ENCODE measurements around the gene TUBAL3. TPM values are rescaled to one million over a fixed set of nuclear protein-coding genes. Genes with fewer than 3 reads are reported as not detected.

Gene TUBAL3
- total RNA-seq, 1 experiment from 2014 or later = 0.15 TPM

DNA sequence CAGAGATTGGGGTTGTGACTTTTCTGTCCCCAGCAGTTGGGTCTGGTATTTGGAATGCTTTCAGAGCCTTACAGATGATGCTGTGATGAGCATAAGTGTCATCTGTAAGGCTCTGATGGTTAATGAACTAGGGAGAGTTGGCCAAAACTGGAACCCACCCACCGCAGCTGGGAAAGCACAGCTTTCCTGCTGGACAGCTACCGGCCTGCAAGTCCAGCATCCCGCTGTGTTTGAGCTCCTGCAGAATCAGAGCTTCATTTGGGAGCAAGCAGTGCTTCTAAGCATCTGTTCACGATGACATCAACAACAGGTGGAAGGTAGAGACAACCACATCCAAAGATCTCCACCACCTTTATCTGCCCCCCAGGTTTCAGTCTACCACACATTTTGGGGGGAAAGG, 28.2 kb downstream of the TUBAL3 start (continued):
- TF ChIP-seq, protein P1, sequence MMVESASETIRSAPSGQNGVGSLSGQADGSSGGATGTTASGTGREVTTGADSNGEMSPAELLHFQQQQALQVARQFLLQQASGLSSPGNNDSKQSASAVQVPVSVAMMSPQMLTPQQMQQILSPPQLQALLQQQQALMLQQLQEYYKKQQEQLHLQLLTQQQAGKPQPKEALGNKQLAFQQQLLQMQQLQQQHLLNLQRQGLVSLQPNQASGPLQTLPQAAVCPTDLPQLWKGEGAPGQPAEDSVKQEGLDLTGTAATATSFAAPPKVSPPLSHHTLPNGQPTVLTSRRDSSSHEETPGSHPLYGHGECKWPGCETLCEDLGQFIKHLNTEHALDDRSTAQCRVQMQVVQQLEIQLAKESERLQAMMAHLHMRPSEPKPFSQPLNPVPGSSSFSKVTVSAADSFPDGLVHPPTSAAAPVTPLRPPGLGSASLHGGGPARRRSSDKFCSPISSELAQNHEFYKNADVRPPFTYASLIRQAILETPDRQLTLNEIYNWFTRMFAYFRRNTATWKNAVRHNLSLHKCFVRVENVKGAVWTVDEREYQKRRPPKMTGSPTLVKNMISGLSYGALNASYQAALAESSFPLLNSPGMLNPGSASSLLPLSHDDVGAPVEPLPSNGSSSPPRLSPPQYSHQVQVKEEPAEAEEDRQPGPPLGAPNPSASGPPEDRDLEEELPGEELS (CRISPR knock-in tag; IDR thresholded peaks at IDR 0.05) = no peak
- TF ChIP-seq HMGA2 (CRISPR knock-in tag; IDR thresholded peaks at IDR 0.05) = no peak
- TF ChIP-seq, protein P2, sequence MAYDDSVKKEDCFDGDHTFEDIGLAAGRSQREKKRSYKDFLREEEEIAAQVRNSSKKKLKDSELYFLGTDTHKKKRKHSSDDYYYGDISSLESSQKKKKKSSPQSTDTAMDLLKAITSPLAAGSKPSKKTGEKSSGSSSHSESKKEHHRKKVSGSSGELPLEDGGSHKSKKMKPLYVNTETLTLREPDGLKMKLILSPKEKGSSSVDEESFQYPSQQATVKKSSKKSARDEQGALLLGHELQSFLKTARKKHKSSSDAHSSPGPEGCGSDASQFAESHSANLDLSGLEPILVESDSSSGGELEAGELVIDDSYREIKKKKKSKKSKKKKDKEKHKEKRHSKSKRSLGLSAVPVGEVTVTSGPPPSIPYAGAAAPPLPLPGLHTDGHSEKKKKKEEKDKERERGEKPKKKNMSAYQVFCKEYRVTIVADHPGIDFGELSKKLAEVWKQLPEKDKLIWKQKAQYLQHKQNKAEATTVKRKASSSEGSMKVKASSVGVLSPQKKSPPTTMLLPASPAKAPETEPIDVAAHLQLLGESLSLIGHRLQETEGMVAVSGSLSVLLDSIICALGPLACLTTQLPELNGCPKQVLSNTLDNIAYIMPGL (CRISPR knock-in tag; IDR thresholded peaks at IDR 0.05) = no peak
- TF ChIP-seq, protein P3, sequence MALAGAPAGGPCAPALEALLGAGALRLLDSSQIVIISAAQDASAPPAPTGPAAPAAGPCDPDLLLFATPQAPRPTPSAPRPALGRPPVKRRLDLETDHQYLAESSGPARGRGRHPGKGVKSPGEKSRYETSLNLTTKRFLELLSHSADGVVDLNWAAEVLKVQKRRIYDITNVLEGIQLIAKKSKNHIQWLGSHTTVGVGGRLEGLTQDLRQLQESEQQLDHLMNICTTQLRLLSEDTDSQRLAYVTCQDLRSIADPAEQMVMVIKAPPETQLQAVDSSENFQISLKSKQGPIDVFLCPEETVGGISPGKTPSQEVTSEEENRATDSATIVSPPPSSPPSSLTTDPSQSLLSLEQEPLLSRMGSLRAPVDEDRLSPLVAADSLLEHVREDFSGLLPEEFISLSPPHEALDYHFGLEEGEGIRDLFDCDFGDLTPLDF (CRISPR knock-in tag; IDR thresholded peaks at IDR 0.05) = no peak

DNA sequence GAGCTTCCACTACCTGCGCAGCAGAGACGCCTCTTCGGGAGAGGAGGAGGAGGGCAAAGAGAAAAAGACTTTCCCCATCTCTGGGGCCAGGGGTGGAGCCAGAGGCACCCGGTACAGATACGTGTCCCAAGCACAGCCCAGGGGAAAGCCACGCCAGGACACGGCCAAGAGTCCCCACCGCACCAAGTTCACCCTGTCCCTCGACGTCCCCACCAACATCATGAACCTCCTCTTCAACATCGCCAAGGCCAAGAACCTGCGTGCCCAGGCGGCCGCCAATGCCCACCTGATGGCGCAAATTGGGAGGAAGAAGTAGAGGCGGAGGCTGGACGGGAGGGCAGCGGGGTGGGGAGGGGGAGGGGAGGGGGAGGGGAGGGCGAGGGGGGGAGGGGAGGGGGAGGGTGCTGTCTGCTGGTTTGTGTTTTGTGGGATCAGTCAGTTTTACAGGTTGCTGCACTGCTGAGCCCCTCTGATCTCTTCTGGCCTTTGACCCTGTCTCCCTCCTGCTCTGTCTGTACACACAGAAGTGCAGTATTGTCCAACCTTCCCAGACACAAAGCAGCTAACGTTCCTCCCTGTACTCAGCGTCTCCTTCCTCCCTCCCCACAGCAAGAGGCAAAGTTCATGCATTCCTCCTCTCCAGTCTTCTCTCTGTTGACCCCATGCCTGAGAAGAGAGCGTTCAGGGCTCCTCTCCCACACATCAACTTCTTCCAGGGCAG, 30.6 kb downstream of the TUBAL3 start:
- no peak for ATAC-seq
- Mint-ChIP-seq H3K27me3 (ENCODE audit: low read depth) (no peaks in the 10 kb centered on the region), H3K27ac (no peak overlapping the region), H3K4me1 (peaks cover 4% of the 10 kb centered on the region; the same call in 1 of the 2 replicates), H3K4me3 (no peak overlapping the region), H3K36me3 (peaks cover 15% of the 10 kb centered on the region), H3K9me3 (peaks cover 40% of the 10 kb centered on the region)
- POLR2A ChIA-PET = no interaction called here
- DNase-seq (ENCODE audit: low spot score) = no peak
- TF ChIP-seq, protein P4, sequence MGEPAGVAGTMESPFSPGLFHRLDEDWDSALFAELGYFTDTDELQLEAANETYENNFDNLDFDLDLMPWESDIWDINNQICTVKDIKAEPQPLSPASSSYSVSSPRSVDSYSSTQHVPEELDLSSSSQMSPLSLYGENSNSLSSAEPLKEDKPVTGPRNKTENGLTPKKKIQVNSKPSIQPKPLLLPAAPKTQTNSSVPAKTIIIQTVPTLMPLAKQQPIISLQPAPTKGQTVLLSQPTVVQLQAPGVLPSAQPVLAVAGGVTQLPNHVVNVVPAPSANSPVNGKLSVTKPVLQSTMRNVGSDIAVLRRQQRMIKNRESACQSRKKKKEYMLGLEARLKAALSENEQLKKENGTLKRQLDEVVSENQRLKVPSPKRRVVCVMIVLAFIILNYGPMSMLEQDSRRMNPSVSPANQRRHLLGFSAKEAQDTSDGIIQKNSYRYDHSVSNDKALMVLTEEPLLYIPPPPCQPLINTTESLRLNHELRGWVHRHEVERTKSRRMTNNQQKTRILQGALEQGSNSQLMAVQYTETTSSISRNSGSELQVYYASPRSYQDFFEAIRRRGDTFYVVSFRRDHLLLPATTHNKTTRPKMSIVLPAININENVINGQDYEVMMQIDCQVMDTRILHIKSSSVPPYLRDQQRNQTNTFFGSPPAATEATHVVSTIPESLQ (CRISPR knock-in tag; IDR thresholded peaks at IDR 0.05) = no peak
- TF ChIP-seq, protein P5, sequence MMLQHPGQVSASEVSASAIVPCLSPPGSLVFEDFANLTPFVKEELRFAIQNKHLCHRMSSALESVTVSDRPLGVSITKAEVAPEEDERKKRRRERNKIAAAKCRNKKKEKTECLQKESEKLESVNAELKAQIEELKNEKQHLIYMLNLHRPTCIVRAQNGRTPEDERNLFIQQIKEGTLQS (CRISPR knock-in tag; conservative IDR thresholded peaks at IDR 0.05) = no peak
- no peak for TF ChIP-seq TCF7 (CRISPR knock-in tag; IDR thresholded peaks at IDR 0.05; ENCODE audit: low read depth)
- TF ChIP-seq, protein P6, sequence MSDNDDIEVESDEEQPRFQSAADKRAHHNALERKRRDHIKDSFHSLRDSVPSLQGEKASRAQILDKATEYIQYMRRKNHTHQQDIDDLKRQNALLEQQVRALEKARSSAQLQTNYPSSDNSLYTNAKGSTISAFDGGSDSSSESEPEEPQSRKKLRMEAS (CRISPR knock-in tag; IDR thresholded peaks at IDR 0.05) = no peak
- no peak for TF ChIP-seq RELA (CRISPR knock-in tag; IDR thresholded peaks at IDR 0.05; ENCODE audit: borderline replicate concordance)
- TF ChIP-seq, protein P7, sequence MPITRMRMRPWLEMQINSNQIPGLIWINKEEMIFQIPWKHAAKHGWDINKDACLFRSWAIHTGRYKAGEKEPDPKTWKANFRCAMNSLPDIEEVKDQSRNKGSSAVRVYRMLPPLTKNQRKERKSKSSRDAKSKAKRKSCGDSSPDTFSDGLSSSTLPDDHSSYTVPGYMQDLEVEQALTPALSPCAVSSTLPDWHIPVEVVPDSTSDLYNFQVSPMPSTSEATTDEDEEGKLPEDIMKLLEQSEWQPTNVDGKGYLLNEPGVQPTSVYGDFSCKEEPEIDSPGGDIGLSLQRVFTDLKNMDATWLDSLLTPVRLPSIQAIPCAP (CRISPR knock-in tag; IDR thresholded peaks at IDR 0.05) = no peak
- TF ChIP-seq PRRX2 (CRISPR knock-in tag; IDR thresholded peaks at IDR 0.05) = no peak
- TF ChIP-seq, protein P8, sequence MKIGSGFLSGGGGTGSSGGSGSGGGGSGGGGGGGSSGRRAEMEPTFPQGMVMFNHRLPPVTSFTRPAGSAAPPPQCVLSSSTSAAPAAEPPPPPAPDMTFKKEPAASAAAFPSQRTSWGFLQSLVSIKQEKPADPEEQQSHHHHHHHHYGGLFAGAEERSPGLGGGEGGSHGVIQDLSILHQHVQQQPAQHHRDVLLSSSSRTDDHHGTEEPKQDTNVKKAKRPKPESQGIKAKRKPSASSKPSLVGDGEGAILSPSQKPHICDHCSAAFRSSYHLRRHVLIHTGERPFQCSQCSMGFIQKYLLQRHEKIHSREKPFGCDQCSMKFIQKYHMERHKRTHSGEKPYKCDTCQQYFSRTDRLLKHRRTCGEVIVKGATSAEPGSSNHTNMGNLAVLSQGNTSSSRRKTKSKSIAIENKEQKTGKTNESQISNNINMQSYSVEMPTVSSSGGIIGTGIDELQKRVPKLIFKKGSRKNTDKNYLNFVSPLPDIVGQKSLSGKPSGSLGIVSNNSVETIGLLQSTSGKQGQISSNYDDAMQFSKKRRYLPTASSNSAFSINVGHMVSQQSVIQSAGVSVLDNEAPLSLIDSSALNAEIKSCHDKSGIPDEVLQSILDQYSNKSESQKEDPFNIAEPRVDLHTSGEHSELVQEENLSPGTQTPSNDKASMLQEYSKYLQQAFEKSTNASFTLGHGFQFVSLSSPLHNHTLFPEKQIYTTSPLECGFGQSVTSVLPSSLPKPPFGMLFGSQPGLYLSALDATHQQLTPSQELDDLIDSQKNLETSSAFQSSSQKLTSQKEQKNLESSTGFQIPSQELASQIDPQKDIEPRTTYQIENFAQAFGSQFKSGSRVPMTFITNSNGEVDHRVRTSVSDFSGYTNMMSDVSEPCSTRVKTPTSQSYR (CRISPR knock-in tag; IDR thresholded peaks at IDR 0.05) = no peak
- CTCF ChIA-PET = no interaction called here

Data from WTC11 (cell line).